Activated CD8-positive, alpha-beta memory T cell treated with anti-CD3 and anti-CD28 coated beads for 1 hour (primary cell): ENCODE data around the gene PCYOX1L.

ENCODE experiments used
- DNase-seq, 2 donors: peaks; one replicate each; pipeline ENCODE4 v3.0.0-alpha.2; 2020; ENCODE audit warnings: low read depth in 1 of 2; ENCODE audit errors: extremely low read depth in 1 of 2

Gene PCYOX1L

DNA sequence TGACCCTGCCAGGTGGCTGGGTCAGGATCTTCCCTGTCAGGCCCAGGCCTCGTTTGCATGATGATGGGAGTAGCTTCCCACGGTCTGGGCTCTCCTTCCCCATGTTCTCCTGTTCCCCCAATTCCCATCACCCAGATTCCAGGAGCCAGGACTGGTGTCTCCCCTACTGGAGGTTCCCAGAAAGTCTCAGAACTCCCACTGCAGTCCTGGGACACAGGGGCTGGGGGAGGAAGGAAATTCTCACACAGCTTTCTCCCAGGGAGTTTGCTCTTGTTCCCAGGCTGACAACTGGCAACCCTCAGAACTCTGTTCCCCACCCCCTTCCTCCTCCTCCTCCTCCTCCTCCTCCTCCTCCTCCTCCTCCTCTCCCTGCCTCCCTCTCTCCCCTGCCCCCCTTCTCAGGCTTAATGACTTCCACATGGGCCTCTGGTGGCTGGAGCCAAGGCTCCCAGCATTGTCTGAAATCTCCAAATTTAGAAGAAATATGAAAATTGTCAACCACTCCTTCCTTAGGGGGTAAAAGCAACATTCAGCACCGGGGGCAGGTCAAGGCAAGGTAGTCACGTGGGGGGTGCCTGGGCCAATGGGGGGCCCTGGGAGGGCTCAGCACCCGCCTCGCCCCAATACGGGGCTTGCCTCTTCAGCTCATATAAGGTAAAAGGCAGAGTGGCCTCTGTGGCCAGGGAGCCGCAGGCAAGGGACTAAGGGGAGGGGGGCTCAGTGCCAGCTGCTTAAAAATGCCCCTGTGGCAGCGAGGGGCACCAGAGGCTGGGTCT, 48.5 kb downstream of the PCYOX1L start:
- no peak for DNase-seq

DNA sequence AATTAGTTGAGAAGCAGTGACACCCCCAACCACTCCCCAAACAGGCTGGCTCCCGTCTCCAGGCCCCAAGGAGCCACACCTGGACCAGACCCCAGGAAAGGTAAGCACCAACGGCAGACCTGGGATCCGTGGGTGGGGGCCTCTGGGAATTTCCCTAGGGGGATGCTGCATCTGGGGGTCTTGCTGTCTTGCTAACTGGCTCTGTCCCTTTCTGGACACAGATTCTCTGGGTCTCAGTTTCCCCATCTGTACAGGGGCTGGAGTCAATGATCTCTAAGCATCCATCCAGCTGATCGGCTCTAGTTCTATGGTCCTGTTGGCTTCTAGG, 49.1 kb downstream of the PCYOX1L start:
- no peak for DNase-seq

DNA sequence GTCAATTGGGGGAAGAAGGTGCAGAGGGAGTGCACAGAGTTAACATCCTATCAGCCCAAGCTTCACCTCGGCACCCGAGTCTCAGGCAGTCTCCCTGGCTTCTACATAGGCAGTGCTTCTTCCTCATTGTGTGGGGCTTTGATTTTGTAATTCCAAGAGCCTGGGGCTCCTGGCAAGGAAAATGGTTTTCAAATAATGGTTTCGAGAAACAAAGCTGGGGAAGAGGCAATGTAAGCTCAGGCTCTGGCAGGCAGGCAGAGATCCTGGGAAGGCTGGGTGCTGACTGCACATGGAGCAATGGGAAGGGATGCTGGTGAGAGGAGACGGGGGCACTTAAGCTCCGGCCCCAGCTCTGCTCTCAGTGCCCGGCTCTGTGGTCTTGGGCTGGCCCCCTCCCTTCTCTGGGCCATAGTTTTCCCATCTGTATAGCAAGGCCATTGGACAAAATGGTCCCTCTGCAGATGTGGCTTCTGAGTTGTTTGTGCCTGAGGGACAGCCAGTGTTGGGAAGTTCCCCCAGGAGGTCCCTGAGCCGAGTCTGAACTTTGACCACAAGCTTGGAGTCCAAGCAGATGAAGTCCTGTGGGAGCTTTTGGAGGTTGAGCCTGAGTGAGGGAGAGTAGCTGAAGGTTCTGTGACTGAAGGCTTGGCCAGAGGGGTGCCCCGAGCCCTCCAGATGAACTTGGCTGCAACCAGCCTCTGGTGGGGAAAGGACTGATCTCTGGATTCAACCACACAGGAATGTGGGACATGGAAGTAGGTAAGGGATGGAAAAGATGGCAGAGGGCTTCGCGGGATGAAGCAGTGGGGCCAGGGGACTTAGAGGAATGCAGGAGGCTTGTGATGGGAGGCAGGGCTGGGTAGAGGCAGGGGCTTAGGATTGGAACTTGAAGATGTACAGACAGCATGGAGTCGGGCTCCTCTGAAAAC, 49.7 kb downstream of the PCYOX1L start:
- DNase-seq: no peak

DNA sequence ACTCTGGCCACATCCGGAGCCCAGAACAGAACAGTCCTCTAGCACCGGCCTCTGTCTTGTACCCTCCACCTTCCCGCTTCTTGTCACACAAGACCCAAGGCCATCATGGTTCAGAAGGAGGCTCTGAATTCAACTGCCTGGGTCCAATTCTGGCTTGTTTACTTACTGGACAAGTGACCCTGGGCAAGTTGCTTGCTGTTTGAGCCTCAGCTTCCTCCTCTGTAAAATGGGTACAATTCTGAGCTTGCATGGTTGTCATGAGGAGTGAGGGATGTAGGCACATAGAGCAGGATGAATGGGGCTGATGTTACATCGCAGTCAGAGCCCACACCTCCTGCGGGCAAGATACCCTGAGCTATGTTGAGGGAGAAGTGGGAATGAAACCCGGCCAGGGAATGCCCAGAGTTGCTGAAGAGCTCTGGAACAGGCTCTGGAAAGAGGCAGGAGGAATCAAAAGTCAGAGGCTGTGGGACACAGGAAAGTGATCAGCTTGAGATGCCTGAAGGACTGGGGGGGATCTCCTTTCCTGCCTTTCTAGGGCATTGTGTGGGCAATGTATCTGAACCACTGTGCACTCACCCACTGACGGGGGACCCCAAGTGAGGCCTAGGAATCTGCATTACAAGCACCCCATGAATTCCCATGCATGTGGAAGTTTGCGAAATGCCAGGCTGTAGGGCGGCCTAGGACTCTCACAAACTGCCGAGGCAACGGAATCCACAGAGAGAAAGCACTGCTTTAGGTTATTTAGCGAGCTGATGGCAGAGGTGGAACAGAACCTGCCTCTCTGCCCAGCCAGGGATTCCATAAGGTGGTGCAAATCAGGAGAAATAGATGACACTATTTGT, 50.6 kb downstream of the PCYOX1L start:
- no peak for DNase-seq

DNA sequence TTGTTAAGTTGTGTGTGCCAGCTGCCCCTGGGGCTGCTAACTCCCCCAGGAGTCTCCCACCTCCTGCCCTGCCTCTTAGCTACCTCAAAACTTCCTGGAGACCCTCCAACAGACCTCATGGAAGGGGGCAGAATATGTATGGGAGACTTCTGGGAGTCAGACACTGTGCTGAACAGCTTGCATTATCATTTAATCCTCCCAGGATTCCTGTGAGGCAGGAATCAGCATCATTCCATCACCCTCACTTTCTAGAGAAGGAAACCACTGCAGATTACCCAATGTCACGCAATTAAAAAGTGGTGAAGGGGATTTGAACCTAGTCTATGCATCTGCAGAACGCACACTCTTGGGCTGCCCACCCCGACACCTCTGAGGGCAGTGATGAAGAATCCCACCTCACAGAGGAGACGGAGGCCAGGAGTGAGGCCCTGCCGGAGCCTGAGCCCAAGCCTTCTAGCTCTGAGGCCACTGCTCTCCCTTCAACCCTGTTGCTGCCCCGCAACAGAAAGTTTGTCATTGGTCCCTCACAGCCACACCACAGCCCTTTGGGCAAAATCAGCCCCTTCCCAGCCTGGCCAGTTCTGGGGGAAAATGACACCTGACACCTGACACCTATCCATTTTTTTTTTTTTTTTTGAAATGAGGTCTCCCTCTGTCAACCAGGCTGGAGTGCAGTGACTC, 51.6 kb downstream of the PCYOX1L start:
- no peak for DNase-seq

DNA sequence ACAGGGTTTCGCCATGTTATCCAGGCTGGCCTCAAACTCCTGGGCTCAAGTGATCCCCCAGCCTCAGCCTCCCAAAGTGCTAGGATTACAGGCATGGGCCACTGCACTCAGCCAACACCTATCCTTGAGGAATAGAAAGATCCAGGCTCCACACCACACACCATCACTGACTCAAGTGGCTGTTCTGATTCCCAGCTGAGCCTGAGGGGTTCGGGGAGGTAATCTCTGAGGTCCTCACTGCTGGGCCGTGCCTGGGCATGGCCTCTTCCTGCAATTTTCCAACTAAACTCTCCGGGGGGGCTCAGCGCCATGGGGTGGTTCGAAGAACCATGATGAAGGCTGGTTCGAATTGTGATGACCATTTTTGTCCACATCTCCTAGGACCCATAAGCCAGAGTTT, 52.2 kb downstream of the PCYOX1L start:
- no peak for DNase-seq

DNA sequence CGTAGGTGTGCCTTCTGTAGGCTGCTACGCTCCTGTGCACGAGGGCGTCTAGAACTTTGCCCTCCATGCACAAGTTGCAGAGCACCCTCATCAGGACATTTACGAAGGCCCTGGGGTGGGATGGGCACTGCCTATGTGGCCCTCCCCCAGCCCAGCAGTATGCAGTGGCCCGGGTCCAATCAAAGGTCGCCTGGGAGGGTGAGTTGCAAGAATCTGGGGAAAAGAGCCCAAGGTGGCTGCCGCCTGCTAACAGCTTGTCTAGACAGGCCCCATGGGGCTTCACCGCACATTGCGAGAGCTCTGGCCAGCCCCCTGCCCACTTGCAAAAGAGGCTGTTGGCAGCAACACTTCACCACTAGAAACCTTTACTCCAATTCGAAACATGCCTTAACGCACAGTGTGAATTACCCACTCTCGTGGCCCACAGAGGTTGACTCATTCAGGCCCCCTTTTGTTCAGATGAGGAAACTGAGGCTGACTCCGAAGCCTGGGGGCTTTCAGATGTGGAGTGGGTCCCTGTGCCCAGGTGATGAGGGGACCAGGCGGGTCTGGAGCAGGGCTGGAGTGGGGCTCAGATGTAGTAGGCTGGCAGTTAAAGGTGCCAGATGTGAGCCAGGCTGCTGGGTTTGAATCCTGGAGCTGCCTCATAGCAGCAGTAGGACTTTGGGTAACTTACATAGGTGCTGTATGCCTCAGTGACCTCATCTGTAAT, 53.0 kb downstream of the PCYOX1L start:
- DNase-seq: no peak

DNA sequence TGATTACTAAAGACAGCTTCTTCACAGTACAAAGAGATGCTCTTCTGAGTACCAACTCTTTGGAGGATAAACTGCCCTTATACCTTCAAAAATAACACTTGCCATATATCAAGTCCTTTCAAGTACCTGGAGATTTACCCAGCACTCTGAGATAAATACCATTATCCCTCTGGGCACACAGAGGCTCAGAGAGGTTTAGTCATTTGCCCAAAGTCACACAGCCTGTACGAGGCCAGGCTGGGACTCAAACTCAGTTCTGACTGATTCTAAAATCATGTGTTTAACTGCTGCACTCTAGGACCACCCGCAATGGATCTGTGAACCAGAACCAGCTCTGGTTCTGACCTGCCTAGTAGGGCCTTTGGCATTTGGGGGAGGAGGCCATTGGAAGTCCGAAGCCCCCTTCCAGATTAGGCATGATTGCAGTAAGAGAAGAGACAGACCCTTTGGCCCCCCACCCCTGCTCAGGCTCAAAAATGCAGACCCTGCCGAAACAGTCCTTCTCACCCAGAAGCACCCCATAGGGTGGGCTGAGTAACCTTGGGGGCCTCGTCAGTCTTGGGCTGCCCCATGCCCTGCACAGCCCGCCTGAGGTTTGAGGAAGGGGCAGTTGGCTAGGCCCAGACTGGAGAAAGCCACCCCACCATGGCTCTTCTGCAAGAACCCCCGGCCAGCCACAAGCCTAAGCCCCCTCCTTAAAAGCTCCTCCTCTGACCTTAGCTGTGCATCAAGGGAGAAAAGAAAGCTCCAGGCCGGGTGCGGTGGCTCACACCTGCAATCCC, 54.1 kb downstream of the PCYOX1L start:
- no peak for DNase-seq

DNA sequence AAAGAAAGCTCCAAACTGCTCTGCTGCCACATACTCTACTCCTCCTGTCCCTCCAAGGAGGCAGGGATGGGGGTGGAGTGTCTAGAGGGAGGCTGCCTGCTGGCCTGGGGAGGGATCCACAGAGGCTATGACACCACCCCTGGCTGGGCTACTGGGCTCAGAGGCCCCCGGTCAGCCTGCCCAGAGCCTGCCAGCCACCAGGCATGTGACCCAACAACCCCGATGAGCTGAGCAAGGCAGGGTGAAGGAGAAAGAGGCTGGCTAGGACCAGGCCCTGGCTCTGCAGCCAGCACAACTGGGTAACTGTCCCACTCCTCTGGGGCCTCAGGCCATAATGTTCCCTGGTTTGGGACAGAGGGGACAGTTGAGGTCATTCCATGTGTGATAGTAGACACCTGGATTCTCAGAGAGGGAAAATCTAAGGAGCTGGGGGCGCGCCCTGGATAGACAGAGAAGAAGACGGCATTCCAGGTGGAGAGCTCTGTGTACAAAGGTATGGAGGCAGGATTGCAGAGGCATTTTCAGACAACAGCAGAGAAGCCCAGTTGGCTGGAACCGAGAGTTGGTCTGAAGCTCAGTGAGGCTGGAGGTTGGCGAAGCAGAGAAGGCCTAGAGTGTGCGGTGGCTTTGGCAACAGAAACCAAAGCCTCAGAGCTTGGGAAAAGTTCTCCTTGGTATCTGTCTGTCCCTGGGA, 55.1 kb downstream of the PCYOX1L start:
- no peak for DNase-seq

DNA sequence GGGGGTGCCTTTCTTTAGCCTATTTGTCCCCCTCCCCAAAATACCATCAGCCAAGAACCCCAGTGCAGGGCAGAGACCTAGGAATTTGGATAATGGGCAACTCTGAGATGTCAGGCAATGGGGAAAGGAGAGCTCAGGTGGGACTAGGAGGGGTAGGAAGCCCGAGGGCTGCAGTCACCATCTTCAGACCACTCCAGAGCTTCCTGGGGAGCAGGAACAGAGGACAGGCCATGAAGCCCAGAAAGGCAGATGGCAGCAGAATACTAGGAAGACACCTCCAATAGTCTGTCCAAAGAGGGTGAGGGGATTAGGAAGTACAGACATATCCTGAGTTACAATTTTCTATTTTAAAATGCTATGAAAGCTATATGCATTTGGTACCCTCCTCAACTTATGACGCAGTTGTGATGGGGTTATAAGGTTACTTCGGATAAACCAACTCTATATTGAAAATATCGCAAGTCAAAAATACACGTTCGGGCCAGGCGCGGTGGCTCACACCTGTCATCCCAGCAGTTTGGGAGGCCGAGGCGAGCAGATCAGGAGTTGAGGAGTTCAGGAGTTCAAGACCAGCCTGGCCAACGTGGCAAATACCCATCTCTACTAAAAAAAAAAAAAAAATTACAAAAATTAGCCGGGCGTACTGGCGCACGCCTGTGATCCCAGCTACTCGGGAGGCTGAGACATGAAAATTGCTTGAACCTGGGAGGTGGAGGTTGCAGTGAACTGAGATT, 55.8 kb downstream of the PCYOX1L start:
- DNase-seq: no peak

DNA sequence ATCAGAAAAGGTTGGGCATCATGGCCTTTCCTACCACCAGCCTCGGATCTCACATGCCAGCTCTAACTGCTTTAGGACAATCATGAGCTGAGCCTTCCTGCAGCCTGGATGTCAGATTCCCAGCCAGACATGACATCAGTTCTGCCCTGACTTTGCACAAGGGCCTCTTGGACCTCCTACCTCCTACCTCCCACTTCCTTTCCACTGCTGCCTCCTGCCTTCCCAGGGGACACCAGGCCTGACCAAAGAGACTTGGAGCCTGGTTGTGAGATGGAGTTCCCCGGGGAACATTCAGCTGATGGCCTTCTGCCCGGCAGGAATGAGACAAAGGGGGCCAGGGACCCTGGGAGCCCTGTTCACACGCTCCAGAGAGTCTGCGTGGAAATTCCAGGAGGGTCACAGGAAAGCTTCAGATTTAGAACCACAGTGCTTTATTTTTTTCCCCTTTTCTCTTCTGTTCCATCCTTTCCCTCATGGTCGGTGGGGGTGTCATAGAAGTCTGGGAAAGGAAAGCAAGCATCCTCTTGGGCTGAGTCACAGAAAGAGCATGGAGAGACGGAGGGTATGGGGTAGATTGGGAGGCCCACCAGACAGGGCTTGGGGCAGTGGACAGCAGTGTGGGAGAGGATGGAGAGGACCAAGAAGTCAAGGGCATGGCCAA, 56.7 kb downstream of the PCYOX1L start:
- DNase-seq: no peak

DNA sequence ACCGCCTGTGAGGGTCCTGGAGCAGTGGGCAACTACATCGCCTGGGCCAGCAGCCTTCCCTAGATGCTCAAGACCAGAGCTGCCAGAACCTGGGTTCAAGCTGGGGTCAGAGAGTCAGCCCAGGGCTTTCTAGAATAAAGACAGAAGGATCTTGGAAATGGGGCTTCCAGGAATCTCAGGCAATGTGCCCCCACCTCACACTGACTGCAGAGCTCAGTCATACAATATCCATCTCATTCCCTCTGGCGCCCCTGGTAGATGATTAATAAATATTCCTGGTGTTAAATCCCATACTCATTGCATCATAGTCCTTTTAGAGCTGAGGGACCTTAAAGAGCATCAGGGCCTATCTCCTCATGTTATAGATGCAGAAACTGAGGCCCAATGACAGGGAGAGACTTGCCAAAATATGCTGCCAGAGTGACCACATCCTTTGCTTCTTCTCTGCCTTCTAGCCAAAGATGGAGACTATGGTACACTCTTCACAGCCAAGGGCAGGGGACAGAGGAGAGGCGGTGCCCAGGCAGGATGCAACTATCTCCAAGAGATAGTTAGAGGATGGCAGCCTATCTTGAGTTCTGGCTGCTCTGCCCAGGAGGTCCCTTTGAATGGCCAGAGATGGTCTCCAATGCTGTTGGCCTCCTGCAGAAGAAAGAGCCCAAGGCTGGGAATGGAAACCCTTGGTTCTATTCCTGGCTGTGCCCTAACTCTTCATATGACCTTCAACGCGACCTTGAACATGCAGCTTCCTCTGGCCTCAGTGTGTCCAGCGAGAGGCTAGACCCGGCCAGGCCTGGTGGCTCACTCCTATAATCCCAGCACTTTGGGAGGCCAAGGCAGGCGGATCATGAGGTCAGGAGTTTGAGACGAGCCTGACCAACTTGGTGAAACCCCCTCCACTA, 57.5 kb downstream of the PCYOX1L start:
- DNase-seq: no peak

DNA sequence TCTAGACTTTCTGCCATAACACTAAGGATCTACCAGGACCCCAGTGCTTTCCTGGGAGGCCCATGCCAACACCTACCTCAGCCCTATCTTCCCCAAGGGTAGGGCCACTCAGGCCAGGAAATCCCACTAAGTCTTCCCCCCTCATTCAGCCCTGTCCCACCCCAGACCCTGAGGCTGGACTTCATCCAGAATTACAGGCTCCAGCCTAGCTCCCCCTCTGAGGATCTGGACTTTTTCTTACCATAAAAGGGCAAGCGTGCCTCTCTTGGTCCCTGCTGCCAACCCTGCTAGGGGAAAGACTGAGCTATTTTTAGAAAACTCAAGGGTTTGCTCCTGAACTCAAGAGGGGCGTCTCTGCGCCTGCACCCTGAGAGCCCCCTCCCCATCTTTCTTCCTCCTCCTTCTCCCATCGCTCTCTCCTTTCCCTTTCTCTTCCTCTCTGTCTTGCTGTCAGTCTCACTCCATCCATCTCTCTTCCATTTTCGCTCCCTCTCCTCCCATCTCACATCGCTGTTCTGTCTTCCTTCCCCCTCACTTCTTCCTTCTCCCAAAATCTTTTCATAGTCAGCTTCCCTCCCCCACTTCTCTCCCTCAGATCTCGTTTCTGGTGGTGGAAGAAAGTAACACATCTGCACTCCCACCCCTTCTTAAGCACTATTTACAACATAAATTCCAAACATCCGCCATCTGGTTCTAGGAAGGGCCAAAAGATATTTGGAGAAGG, 59.3 kb downstream of the PCYOX1L start:
- no peak for DNase-seq

DNA sequence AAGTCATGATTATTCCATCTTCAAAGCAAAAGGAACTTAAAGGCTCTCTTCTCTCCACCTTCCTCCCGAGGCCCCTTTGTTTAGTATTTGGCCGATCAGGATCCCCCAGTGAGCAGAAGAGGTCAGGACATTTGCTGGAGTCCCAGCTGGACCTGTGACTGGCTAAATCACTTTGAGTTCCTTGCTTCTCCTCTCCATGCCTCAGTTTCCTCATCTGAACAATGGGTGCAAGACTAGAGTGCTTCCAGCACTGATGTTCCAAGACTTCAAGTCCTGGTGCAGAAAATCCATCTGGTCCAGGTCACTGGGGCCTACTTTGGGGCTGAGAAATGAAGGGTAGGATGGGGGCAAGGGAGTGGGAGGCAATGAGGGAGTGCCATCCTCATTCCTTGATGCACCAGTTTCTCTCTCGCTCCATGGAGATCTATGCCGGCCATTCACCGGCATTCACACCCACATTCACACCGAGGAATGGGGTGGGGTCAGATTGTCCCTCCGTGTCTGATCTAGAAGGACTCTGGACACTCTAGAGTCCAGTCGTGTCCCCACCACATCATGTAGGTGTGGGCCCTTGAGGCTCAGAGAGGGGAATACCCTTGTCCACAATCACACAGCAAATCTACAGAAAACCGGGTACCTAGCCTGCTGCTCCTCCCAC, 60.0 kb downstream of the PCYOX1L start:
- no peak for DNase-seq

DNA sequence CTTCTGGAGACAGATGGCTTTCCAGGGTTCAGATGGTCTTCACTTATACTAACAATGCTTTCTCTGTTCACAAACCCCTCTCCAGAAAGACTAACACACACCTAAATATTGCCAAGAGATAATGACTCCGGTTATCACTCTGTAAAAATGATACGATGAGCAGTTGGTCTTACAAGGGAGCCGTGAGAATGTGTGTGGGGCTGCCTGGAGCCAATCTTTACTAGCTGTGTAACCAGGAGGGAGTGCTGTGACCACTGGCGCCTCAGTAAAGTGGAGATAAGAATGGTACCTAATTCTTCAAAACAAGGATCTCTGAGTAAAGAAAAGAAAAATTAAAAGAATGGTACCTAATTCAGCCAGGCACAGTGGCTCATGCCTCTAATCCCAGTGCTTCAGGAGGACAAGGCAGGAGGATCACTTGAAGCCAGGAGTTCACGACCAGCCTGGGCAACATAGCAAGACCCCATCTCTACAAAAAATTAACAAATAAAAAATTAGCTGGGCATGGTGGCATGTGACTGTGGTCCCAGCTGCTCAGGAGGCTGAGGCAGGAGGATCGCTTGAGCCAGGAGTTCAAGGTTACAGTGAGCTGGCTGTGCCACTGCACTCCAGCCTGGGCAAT, 61.2 kb downstream of the PCYOX1L start:
- no peak for DNase-seq
